Endometrium (tissue), 2 donors: ENCODE data around the gene LMCD1.

ENCODE experiments used
- FAIRE-seq: peaks from 2 replicates; lab custom pipeline; 2012; peaks lifted over from hg19 to GRCh38; lab: Jason Lieb, UNC
- donor health status: control.
- donor health status: control.

The LMCD1 gene

GRCh38 chr3:8619548-8619947 is 117.9 kb downstream of the LMCD1 start:
- no peak for FAIRE-seq

GRCh38 chr3:8621141-8621540 is 119.5 kb downstream of the LMCD1 start:
- no peak for FAIRE-seq

GRCh38 chr3:8621872-8622271 is 120.2 kb downstream of the LMCD1 start:
- no peak for FAIRE-seq

DNA sequence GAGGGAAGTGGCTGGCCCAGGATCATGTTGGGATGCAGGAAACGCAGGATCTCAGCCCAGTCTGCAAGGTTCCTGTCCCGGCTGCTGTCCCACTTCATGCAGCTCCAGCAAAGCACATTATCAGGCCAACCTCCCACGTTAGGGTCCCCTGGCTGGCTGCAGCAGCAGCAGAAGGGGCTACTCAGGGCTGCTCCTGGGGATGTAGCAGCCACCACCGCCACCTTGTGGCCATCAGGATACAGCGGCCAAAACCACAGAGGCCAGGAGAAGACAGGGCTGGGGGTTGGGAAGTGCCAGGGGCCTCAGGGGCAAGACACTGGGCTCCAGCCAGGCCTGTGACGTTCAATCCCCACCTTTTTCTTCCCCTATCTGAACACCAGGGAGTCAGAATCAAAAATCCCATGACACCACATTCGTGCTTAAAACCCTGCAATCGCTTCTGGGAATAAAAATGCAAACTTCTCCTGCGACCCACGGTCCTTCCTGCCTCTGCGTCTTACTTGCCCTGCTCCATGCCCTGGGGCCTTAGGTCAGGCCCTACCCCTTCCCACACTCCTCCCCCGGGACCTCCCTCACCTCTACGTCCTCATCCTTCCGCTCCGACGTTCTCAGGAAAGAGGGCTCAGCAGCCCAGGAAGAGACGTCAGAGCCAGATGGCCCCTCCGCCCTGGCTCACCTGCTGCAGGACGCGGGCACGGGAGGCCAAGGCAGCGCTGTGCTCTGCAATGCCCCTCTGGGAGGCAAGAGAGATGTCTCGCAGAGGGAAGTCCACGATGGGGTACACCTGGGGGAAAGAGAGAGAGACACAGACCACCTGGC is 121.5 kb downstream of the LMCD1 start:
- no peak for FAIRE-seq

GRCh38 chr3:8623741-8624140 is 122.1 kb downstream of the LMCD1 start:
- no peak for FAIRE-seq
